HEK293 (cell line): ENCODE measurements around the gene SLC23A3.

Source experiments
- CTCF ChIA-PET: fragments of 350-600 bp; formaldehyde crosslinking; extraction: SDS; loops from one replicate; lab custom pipeline; 2021; ENCODE audit warnings: antibody characterized with exemption; lab: Yijun Ruan, JAX
- POLR2A ChIA-PET: fragments of 300-600 bp; formaldehyde crosslinking; extraction: SDS; loops from one replicate; lab custom pipeline; 2020; ENCODE audit warnings: antibody characterized with exemption, inconsistent platforms; lab: Yijun Ruan, JAX
- H3K27ac ChIP-seq: fragments of 200-500 bp; sonication (Bioruptor generic); 2 replicates; pipeline ENCODE4 v1.5.1; 2014; ENCODE audit warnings: low read depth, low read length, control low read depth, inconsistent platforms; ENCODE audit errors: extremely low read depth
- H3K36me3 ChIP-seq, 2 experiments: fragments of 200-500 bp in 1 of 2; sonication (Bioruptor generic) in 1 of 2; 1 replicate in 1 of 2; 2 replicates in 1 of 2; pipeline ENCODE4 v1.5.1; 2014 to 2017; ENCODE audit warnings: inconsistent platforms in 2 of 2, low read length in 2 of 2; ENCODE audit not compliant: control insufficient read depth in 2 of 2, insufficient read depth in 1 of 2
- H3K4me1 ChIP-seq: fragments of 200-500 bp; sonication (Bioruptor generic); 2 replicates; pipeline ENCODE4 v1.5.1; 2014; ENCODE audit warnings: mild to moderate bottlenecking, low read length, inconsistent platforms; ENCODE audit not compliant: control insufficient read depth, insufficient read depth
- H3K4me3 ChIP-seq: 2 replicates; pipeline ENCODE4 v1.5.1; 2011; ENCODE audit warnings: low read depth, mild to moderate bottlenecking, control low read depth, low read length, moderate library complexity
- H3K9me3 ChIP-seq: fragments of 200-500 bp; sonication (Bioruptor generic); 2 replicates; pipeline ENCODE4 v1.5.1; 2014; ENCODE audit warnings: low read depth, low read length, inconsistent platforms; ENCODE audit not compliant: control insufficient read depth, insufficient read depth
- ELK4 ChIP-seq: IDR thresholded peaks from 2 replicates; pipeline ENCODE4 v1.6.1; 2011; ENCODE audit warnings: mild to moderate bottlenecking, low read depth, low read length, borderline replicate concordance
- GLIS2 ChIP-seq: fragments of 450-650 bp; formaldehyde crosslinking; IDR thresholded peaks from 2 replicates; pipeline ENCODE4 v1.5.1; 2016; ENCODE audit warnings: missing biosample characterization, missing genetic modification characterization
- PRDM10 ChIP-seq: fragments of 450-650 bp; formaldehyde crosslinking; IDR thresholded peaks from 2 replicates; pipeline ENCODE4 v1.5.1; 2016; ENCODE audit warnings: missing biosample characterization, missing genetic modification characterization
- ZBTB48 ChIP-seq: fragments of 450-650 bp; formaldehyde crosslinking; IDR thresholded peaks from 2 replicates; pipeline ENCODE4 v1.5.1; 2016; ENCODE audit warnings: missing biosample characterization, missing genetic modification characterization
- ZIC2 ChIP-seq: fragments of 450-650 bp; formaldehyde crosslinking; IDR thresholded peaks from 2 replicates; pipeline ENCODE4 v1.5.1; 2016; ENCODE audit warnings: missing biosample characterization, missing genetic modification characterization
- ZNF114 ChIP-seq: fragments of 450-650 bp; formaldehyde crosslinking; IDR thresholded peaks from 2 replicates; pipeline ENCODE4 v1.5.0; 2017; ENCODE audit warnings: missing biosample characterization, missing genetic modification characterization
- ZNF302 ChIP-seq: fragments of 450-650 bp; formaldehyde crosslinking; IDR thresholded peaks from 2 replicates; pipeline ENCODE4 v1.5.1; 2016; ENCODE audit warnings: missing biosample characterization, missing genetic modification characterization, low read depth
- ZNF521 ChIP-seq: fragments of 450-650 bp; formaldehyde crosslinking; IDR thresholded peaks from 2 replicates; pipeline ENCODE4 v1.5.1; 2017; ENCODE audit warnings: missing biosample characterization, mild to moderate bottlenecking, missing genetic modification characterization
- ZNF580 ChIP-seq: fragments of 450-650 bp; formaldehyde crosslinking; IDR thresholded peaks from 2 replicates; pipeline ENCODE4 v1.5.1; 2016; ENCODE audit warnings: missing biosample characterization, missing genetic modification characterization
- ZNF623 ChIP-seq: fragments of 450-650 bp; formaldehyde crosslinking; IDR thresholded peaks from 2 replicates; pipeline ENCODE4 v1.5.1; 2016; ENCODE audit warnings: missing biosample characterization, missing genetic modification characterization
- ZNF658 ChIP-seq: fragments of 450-650 bp; formaldehyde crosslinking; IDR thresholded peaks from 2 replicates; pipeline ENCODE4; 2016; ENCODE audit warnings: missing biosample characterization, missing genetic modification characterization
- ZNF791 ChIP-seq: fragments of 450-650 bp; formaldehyde crosslinking; IDR thresholded peaks from 2 replicates; pipeline ENCODE4 v1.5.1; 2016; ENCODE audit warnings: missing biosample characterization, missing genetic modification characterization
- TF ChIP-seq, protein P1 (sequence below): fragments of 450-650 bp; formaldehyde crosslinking; IDR thresholded peaks from 2 replicates; pipeline ENCODE4 v1.5.1; 2016; ENCODE audit warnings: missing biosample characterization, missing genetic modification characterization
- TF ChIP-seq, protein P2 (sequence below): fragments of 450-650 bp; IDR thresholded peaks from 2 replicates; pipeline ENCODE4 v1.5.1; 2018; ENCODE audit warnings: missing biosample characterization, missing genetic modification characterization

SLC23A3 gene

GRCh38 chr2:219167997-219168396 is 1.8 kb downstream of the SLC23A3 start:
- CTCF ChIA-PET: interaction anchor here (0.5 to 0.6 kb wide), 2 partner anchors 127 to 645 kb away, joined by 3 read pairs; no protein-coding TSS in a partner anchor

GRCh38 chr2:219165058-219165911 is 4.5 kb downstream of the SLC23A3 start:
- POLR2A ChIA-PET: no interaction called here
- no peaks in the 10 kb centered on the region for H3K9me3 ChIP-seq
- H3K36me3 ChIP-seq: no peaks in the 10 kb centered on the region
- CTCF ChIA-PET: interaction anchor here (1.1 to 5.1 kb wide), 2 partner anchors 129 to 133 kb away, joined by 3 to 25 read pairs; no protein-coding TSS in a partner anchor
- no peak overlapping the region for H3K4me3 ChIP-seq
- H3K4me1 ChIP-seq: peaks cover 3% of the 10 kb centered on the region; the same call in 1 of the 2 replicates
- H3K27ac ChIP-seq: no peak overlapping the region
- TF ChIP-seq ZNF580: no peak
- TF ChIP-seq ZNF658 (tag by site-specific recombination): no peak
- TF ChIP-seq ZIC2 (tag by site-specific recombination): no peak
- peak; percentile 91 for TF ChIP-seq ZNF623 (tag by site-specific recombination)
- TF ChIP-seq, all 188 proteins: peak for 1

More at GRCh38 chr2:219167997-219168396, 1.8 kb downstream of the SLC23A3 start:
- no peaks in the 10 kb centered on the region for H3K9me3 ChIP-seq
- no peaks in the 10 kb centered on the region for H3K4me1 ChIP-seq
- POLR2A ChIA-PET: interaction anchor here (0.6 kb wide), 1 partner anchor 259 kb away, joined by 4 read pairs; no protein-coding TSS in a partner anchor
- H3K4me3 ChIP-seq: no peak overlapping the region
- peaks cover 0 to 16% of the 10 kb centered on the region in 2 experiments; a peak in 1 of 3 replicates for H3K36me3 ChIP-seq
- TF ChIP-seq ZNF302 (tag by site-specific recombination): no peak
- TF ChIP-seq ZNF791: no peak
- no peak for TF ChIP-seq ZNF114 (tag by site-specific recombination)
- no peak for TF ChIP-seq GLIS2 (tag by site-specific recombination)
- no peak for TF ChIP-seq ZNF521 (tag by site-specific recombination)
- no peak for TF ChIP-seq ELK4
- TF ChIP-seq, protein P1, sequence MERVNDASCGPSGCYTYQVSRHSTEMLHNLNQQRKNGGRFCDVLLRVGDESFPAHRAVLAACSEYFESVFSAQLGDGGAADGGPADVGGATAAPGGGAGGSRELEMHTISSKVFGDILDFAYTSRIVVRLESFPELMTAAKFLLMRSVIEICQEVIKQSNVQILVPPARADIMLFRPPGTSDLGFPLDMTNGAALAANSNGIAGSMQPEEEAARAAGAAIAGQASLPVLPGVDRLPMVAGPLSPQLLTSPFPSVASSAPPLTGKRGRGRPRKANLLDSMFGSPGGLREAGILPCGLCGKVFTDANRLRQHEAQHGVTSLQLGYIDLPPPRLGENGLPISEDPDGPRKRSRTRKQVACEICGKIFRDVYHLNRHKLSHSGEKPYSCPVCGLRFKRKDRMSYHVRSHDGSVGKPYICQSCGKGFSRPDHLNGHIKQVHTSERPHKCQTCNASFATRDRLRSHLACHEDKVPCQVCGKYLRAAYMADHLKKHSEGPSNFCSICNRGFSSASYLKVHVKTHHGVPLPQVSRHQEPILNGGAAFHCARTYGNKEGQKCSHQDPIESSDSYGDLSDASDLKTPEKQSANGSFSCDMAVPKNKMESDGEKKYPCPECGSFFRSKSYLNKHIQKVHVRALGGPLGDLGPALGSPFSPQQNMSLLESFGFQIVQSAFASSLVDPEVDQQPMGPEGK: no peak
- TF ChIP-seq, protein P2, sequence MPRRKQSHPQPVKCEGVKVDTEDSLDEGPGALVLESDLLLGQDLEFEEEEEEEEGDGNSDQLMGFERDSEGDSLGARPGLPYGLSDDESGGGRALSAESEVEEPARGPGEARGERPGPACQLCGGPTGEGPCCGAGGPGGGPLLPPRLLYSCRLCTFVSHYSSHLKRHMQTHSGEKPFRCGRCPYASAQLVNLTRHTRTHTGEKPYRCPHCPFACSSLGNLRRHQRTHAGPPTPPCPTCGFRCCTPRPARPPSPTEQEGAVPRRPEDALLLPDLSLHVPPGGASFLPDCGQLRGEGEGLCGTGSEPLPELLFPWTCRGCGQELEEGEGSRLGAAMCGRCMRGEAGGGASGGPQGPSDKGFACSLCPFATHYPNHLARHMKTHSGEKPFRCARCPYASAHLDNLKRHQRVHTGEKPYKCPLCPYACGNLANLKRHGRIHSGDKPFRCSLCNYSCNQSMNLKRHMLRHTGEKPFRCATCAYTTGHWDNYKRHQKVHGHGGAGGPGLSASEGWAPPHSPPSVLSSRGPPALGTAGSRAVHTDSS (tag by site-specific recombination): no peak
- no peak for TF ChIP-seq PRDM10
- TF ChIP-seq ZBTB48 (tag by site-specific recombination): no peak
- H3K27ac ChIP-seq: no peak overlapping the region
